ENCODE measurements around the gene NASP.

DNA sequence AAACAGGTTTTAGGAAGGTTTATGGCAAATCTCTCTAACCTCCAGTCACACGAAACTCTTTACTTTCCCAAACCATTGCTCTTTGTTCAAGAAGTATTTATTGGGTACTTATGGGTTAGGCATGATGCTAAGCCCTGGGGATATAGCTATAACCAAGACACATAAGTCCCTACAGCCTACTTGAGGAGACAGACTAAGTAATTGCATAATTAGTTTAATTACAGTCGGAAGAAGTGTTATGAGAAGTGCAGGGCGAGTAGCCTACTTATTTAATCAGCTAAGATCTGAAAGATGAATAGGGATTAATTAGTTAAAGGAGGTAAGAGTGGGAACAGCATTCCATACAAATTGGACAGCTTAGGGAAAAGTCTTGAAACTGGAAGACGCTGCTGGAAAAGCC lies 13.2 kb upstream of the NASP start:
- TF ChIP-seq EP300 (IDR thresholded peaks at IDR 0.05) = no peak
- TF ChIP-seq, protein P1, sequence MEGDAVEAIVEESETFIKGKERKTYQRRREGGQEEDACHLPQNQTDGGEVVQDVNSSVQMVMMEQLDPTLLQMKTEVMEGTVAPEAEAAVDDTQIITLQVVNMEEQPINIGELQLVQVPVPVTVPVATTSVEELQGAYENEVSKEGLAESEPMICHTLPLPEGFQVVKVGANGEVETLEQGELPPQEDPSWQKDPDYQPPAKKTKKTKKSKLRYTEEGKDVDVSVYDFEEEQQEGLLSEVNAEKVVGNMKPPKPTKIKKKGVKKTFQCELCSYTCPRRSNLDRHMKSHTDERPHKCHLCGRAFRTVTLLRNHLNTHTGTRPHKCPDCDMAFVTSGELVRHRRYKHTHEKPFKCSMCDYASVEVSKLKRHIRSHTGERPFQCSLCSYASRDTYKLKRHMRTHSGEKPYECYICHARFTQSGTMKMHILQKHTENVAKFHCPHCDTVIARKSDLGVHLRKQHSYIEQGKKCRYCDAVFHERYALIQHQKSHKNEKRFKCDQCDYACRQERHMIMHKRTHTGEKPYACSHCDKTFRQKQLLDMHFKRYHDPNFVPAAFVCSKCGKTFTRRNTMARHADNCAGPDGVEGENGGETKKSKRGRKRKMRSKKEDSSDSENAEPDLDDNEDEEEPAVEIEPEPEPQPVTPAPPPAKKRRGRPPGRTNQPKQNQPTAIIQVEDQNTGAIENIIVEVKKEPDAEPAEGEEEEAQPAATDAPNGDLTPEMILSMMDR (IDR thresholded peaks at IDR 0.05) = no peak
- no peak for TF ChIP-seq POLR2A (IDR thresholded peaks at IDR 0.05; ENCODE audit: low read depth)

Data from esophagus muscularis mucosa (tissue), 4 donors.